Lung microvascular endothelial cell (primary cell): ENCODE data around the gene RAB3C. TPM values are rescaled to one million over a fixed set of nuclear protein-coding genes. Genes with fewer than 3 reads are reported as not detected.

ENCODE experiments used
- DNase-seq, 2 donors: peaks; one replicate each; pipeline versions ENCODE4 v3.0.0 to v3.0.0-alpha.2; 2010; ENCODE audit warnings: low read depth in 2 of 2
- total RNA-seq: library from RNA; depleted of rRNA; stranded (reverse); fragments of >200 nt; gene quantifications from 2 replicates; pipeline ENCODE4 v1.2.1, GENCODE V29; 2014

RAB3C gene
- total RNA-seq, 1 donor from 2014 or later, result under 0.01 TPM

- no peak for DNase-seq
Measured at GRCh38 chr5:58724992-58725391, 142.1 kb downstream of the RAB3C start.

- no peak for DNase-seq
Measured at GRCh38 chr5:58731641-58732040, 148.8 kb downstream of the RAB3C start.

- no peak for DNase-seq
Measured at GRCh38 chr5:58735637-58736036, 152.8 kb downstream of the RAB3C start.

- DNase-seq, result no peak
Measured at GRCh38 chr5:58736214-58736613, 153.3 kb downstream of the RAB3C start.

GRCh38 chr5:58737671-58738070 is 154.8 kb downstream of the RAB3C start:
- DNase-seq, result no peak

- no peak for DNase-seq
Measured at GRCh38 chr5:58738336-58738735, 155.5 kb downstream of the RAB3C start.

GRCh38 chr5:58739051-58739450 is 156.2 kb downstream of the RAB3C start:
- DNase-seq, result no peak

- DNase-seq, result no peak
Measured at GRCh38 chr5:58740956-58741355, 158.1 kb downstream of the RAB3C start.

- DNase-seq, result no peak
Measured at GRCh38 chr5:58745350-58745749, 162.5 kb downstream of the RAB3C start.

GRCh38 chr5:58746321-58746720 is 163.4 kb downstream of the RAB3C start:
- DNase-seq, result no peak

- DNase-seq, result no peak
Measured at GRCh38 chr5:58750036-58750435, 167.2 kb downstream of the RAB3C start.

GRCh38 chr5:58751222-58751837 is 168.5 kb downstream of the RAB3C start:
- DNase-seq, result peak in 1 of 2 donors; percentile 93

GRCh38 chr5:58752104-58752503 is 169.2 kb downstream of the RAB3C start:
- no peak for DNase-seq

GRCh38 chr5:58753446-58753845 is 170.6 kb downstream of the RAB3C start:
- no peak for DNase-seq

- DNase-seq, result no peak
Measured at GRCh38 chr5:58754250-58754649, 171.4 kb downstream of the RAB3C start.

- DNase-seq, result no peak
Measured at GRCh38 chr5:58755397-58755796, 172.5 kb downstream of the RAB3C start.

GRCh38 chr5:58759745-58760144 is 176.9 kb downstream of the RAB3C start:
- peak; percentile 44 to 55 for DNase-seq

GRCh38 chr5:58760222-58760621 is 177.3 kb downstream of the RAB3C start:
- DNase-seq, result no peak

GRCh38 chr5:58761407-58761806 is 178.5 kb downstream of the RAB3C start:
- no peak for DNase-seq

GRCh38 chr5:58763390-58763789 is 180.5 kb downstream of the RAB3C start:
- DNase-seq, result no peak

- no peak for DNase-seq
Measured at GRCh38 chr5:58764199-58764598, 181.3 kb downstream of the RAB3C start.

- DNase-seq, result no peak
Measured at GRCh38 chr5:58765058-58765457, 182.2 kb downstream of the RAB3C start.

- DNase-seq, result no peak
Measured at GRCh38 chr5:58767104-58767503, 184.2 kb downstream of the RAB3C start.

GRCh38 chr5:58770136-58770535 is 187.3 kb downstream of the RAB3C start:
- DNase-seq, result no peak
